Measurements from ENCODE around the gene CDK5. TPM values are rescaled to one million over a fixed set of nuclear protein-coding genes. Genes with fewer than 3 reads are reported as not detected.

CDK5 gene
- total and polyA plus RNA-seq, 9 of the 15 experiments (the other 6 are each of a cell fraction or from before 2014, with no cell fraction given) = 3.2 to 38.0 (median 27.5) TPM

GRCh38 chr7:151091431-151091830, 33.7 kb upstream of the CDK5 start (continued):
- no peak for TF ChIP-seq MLLT1 (IDR thresholded peaks at IDR 0.05)
- TF ChIP-seq RHOXF2B (CRISPR knock-in tag; conservative IDR thresholded peaks at IDR 0.05) = no peak
- no peak for TF ChIP-seq SNAPC5 (CRISPR knock-in tag; IDR thresholded peaks at IDR 0.05)
- peak; percentile 84 for TF ChIP-seq ZNF766 (CRISPR knock-in tag; conservative IDR thresholded peaks at IDR 0.05)

GRCh38 chr7:151091003-151091402, 33.3 kb upstream of the CDK5 start:
- no peak for FAIRE-seq
- Histone ChIP-seq H3K9me1 (ENCODE audit: control insufficient read depth, insufficient read depth, low read length) (peaks cover 9% of the 10 kb centered on the region), H3K9me3 (replicated peaks; ENCODE audit: control insufficient read depth, insufficient read depth, low read depth, low read length) (no peaks in the 10 kb centered on the region), H3K79me2 (ENCODE audit: control insufficient read depth, insufficient read depth, low read length) (peaks cover 93% of the 10 kb centered on the region), H3K27ac (ENCODE audit: extremely low read depth, low read depth, low read length) (no peak overlapping the region), H4K20me1 (replicated peaks; ENCODE audit: control insufficient read depth, insufficient read depth, low read length) (peaks cover 58% of the 10 kb centered on the region), H3K4me1 (replicated peaks in 1 of 2; ENCODE audit: control insufficient read depth in 2 of 2, insufficient read depth in 2 of 2, low read length in 2 of 2) (peaks cover 21 to 51% of the 10 kb centered on the region in 2 experiments), H2AFZ (ENCODE audit: low read depth, low read length) (no peak overlapping the region), H3K27me3 (ENCODE audit: control insufficient read depth in 2 of 2, insufficient read depth in 2 of 2, low read length in 2 of 2) (no peaks in the 10 kb centered on the region), H3K4me3 (no peak overlapping the region), H3K36me3 (ENCODE audit: control insufficient read depth, insufficient read depth, low read length) (peaks cover 77% of the 10 kb centered on the region; the same call in 2 of the 3 replicates), H3K9ac (ENCODE audit: insufficient read depth in 1 of 2, low read depth in 2 of 2, low read length in 2 of 2) (peak overlapping the region in 1 of 2 experiments; percentile 61; a peak in 1 of 4 replicates), H3K4me2 (ENCODE audit: insufficient read depth, low read length) (no peak overlapping the region)
- in situ Hi-C loops (cut with MboI) (no loop called here), intact Hi-C loops (cut with micrococcal nuclease) (loop anchor here (2.0 to 10.0 kb wide), 2 partner anchors 18 to 306 kb away; no protein-coding TSS in a partner anchor)
- BruUV-seq (replicated peaks) = no TSS peak
- no peak for ATAC-seq
- TF ChIP-seq ZNF133 (CRISPR knock-in tag; IDR thresholded peaks at IDR 0.05) (no peak), CHAMP1 (IDR thresholded peaks at IDR 0.05) (no peak), RBFOX2 (IDR thresholded peaks at IDR 0.05; ENCODE audit: low read depth, low read length) (peak; percentile 43; the same call in 1 of the 2 replicates), POLR2G (IDR thresholded peaks at IDR 0.05; ENCODE audit: low read depth, low read length) (peak; percentile 51)
- ChIA-PET POLR2A (interaction anchor here (0.9 to 1.7 kb wide), 2 partner anchors 11 to 13 kb away, joined by 4 to 7 read pairs; no protein-coding TSS in a partner anchor), CTCF (ENCODE audit: low intra/inter-chr PET ratio) (interaction anchor here (2.2 kb wide), 1 partner anchor 20 kb away, joined by 7 read pairs; no protein-coding TSS in a partner anchor)
- no peak for DNase-seq (ENCODE audit: extremely low read depth in 1 of 4, low spot score in 3 of 4)
- 91% methylated on average over 7 of the region's 7 CpGs for WGBS (ENCODE audit: insufficient coverage, low coverage, missing lambda C conversion rate)

Measured in K562 (cell line).